ENCODE measurements around the gene DHRS11. TPM values are rescaled to one million over a fixed set of nuclear protein-coding genes. Genes with fewer than 3 reads are reported as not detected.
A peak's percentile ranks its signal among the peaks of the same experiment; 100 is the strongest.

The DHRS11 gene
- total and polyA plus RNA-seq, 4 donors = 6.0 to 50.5 (median 7.4) TPM

DNA sequence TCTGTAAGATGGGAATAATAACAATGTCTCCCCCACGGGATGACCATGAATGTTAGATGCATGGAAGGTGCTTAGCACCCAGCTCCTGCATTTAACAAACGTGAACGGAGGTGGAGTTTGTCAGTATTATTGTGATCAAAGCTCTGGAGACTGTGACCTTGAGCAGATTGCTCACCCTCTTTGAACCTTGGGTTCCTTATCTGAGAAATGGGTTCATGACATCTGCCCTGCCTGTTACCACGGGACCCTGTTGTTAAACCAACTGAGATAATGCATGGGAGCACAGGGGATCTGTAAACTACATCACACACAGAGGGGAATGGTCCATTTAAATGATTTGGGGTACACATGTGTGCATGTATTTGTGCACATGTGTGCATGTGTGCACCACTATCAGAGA, 39.3 kb downstream of the DHRS11 start:
- no peaks in the 10 kb centered on the region for H3K27me3 ChIP-seq (ENCODE audit: control insufficient read depth in 1 of 2, insufficient read depth in 2 of 2, low read length in 1 of 2)
- intact Hi-C loops (cut with DNase I) = loop anchor here in 1 of 2 donors (2.0 kb wide), 1 partner anchor 418 kb away; no protein-coding TSS in a partner anchor

DNA sequence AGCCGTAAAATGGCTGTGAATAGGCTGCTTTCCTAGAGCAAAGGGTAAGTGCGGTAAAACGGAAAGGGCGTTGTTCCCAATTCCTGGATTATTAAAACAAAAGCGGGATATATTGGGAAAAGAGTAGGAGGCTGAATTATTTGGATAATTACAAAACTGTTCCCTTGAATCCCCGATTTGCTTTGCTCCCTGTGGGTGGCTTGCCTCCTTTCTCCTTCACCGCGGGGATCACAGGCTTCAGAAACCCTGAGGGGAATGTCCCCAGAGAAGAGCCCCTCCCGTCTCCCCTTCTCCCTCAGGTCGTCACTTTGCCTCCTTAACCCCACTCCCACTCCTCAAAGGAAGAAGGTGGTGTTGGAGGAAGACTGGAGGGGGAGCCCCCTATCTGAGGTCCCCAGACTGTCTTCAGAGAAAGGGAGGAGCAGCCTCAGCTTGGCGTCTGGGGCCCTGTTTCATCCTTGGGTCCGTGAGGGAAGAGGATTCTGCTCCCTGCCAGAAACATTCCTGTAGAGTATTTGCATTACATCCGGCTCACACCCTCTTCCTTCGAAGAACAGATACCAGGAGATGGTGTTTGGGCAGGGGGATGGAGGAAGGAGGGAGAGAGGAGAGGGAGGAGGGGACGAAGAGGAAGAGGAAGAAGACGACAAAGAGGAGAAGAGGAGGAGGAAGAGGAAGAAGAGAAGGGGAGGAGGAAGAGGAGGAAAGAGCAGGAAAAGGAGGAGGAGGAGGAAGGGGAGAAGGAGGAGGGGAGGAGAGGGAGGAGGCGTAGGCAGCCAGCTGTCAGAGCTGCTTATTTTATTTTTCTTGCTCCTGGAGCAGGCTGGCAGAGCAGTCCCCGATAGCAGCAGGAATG, 41.5 kb downstream of the DHRS11 start:
- Histone ChIP-seq H3K9me3 (ENCODE audit: control insufficient read depth, low read length) (no peaks in the 10 kb centered on the region), H3K4me3 (ENCODE audit: low read length in 2 of 2) (no peak overlapping the region), H3K27ac (ENCODE audit: low read depth in 1 of 2, low read length in 2 of 2) (no peak overlapping the region), H3K4me1 (ENCODE audit: control insufficient read depth in 1 of 2, insufficient read depth in 2 of 2, low read length in 2 of 2) (no peaks in the 10 kb centered on the region), H3K27me3 (ENCODE audit: control insufficient read depth in 1 of 2, insufficient read depth in 2 of 2, low read length in 1 of 2) (no peaks in the 10 kb centered on the region), H3K36me3 (ENCODE audit: control insufficient read depth in 1 of 2, insufficient read depth in 2 of 2, low read length in 1 of 2) (no peaks in the 10 kb centered on the region)
- DNase-seq = no peak
- no peak for ATAC-seq (ENCODE audit: low FRiP score)
- WGBS, 2 donors = 14 to 20% methylated on average over 17 to 18 of the region's 18 CpGs
- intact Hi-C loops (cut with DNase I) = no loop called here

More for the DNA sequence above, 39.3 kb downstream of the DHRS11 start:
- Histone ChIP-seq H3K27ac (ENCODE audit: low read depth in 1 of 2, low read length in 2 of 2) (no peak overlapping the region), H3K9me3 (ENCODE audit: control insufficient read depth, low read length) (no peaks in the 10 kb centered on the region), H3K4me1 (ENCODE audit: control insufficient read depth in 1 of 2, insufficient read depth in 2 of 2, low read length in 2 of 2) (no peaks in the 10 kb centered on the region), H3K36me3 (ENCODE audit: control insufficient read depth in 1 of 2, insufficient read depth in 2 of 2, low read length in 1 of 2) (no peaks in the 10 kb centered on the region), H3K4me3 (ENCODE audit: low read length in 2 of 2) (no peak overlapping the region)
- no peak for DNase-seq
- WGBS, 2 donors = 68 to 74% methylated on average over 4 of the region's 4 CpGs
- no peak for ATAC-seq (ENCODE audit: low FRiP score)

DNA sequence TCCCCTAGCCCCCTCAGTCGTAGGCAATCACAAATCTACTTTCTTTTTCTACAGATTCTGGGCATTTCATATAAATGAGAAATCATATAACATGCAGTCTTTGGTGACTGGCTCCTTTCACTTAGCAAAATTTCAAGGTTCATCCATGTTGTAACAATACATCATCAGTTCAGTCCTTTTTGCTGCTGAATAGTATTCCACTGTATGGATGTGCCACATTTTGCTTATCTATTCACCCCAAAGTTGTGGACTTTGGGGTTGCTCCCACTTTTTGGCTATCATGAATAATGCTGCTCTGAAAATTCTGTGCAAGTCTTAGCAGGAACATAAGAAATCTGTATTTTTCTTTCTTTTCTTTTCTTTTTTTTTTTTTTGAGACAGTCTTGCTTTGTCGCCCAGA, 48.7 kb downstream of the DHRS11 start:
- WGBS, 2 donors = 83 to 87% methylated on average over 2 of the region's 2 CpGs
- DNase-seq = no peak
- no peaks in the 10 kb centered on the region for H3K36me3 ChIP-seq (ENCODE audit: control insufficient read depth in 1 of 2, insufficient read depth in 2 of 2, low read length in 1 of 2)
- H3K4me1 ChIP-seq (ENCODE audit: control insufficient read depth in 1 of 2, insufficient read depth in 2 of 2, low read length in 2 of 2) = no peaks in the 10 kb centered on the region
- intact Hi-C loops (cut with DNase I) = no loop called here
- H3K27me3 ChIP-seq (ENCODE audit: control insufficient read depth in 1 of 2, insufficient read depth in 2 of 2, low read length in 1 of 2) = no peaks in the 10 kb centered on the region
- no peak overlapping the region for H3K27ac ChIP-seq (ENCODE audit: low read depth in 1 of 2, low read length in 2 of 2)
- no peaks in the 10 kb centered on the region for H3K9me3 ChIP-seq (ENCODE audit: control insufficient read depth, low read length)
- ATAC-seq (ENCODE audit: low FRiP score) = no peak
- H3K4me3 ChIP-seq (ENCODE audit: low read length in 2 of 2) = no peak overlapping the region

DNA sequence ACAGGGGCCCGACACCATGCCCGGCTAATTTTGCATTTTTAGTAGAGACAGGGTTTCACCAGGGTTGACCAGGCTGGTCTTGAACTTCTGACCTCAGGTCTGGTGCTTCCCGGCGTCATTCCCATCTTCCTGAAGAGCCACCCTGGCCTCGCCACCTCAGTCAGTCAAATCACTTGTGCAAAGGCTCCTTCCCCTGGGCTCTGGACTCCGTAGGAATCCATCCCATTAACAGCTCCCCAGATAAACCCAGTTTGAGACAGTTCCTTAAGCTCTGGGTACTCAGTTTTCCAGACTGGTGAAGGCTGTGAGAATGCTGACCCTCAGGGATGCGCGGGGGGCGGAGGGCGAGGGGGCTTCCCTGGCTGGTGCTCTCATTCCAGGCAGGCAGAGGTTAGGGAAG, 49.2 kb downstream of the DHRS11 start:
- Histone ChIP-seq H3K9me3 (ENCODE audit: control insufficient read depth, low read length) (no peaks in the 10 kb centered on the region), H3K27me3 (ENCODE audit: control insufficient read depth in 1 of 2, insufficient read depth in 2 of 2, low read length in 1 of 2) (no peaks in the 10 kb centered on the region), H3K27ac (ENCODE audit: low read depth in 1 of 2, low read length in 2 of 2) (no peak overlapping the region), H3K4me1 (ENCODE audit: control insufficient read depth in 1 of 2, insufficient read depth in 2 of 2, low read length in 2 of 2) (no peaks in the 10 kb centered on the region), H3K36me3 (ENCODE audit: control insufficient read depth in 1 of 2, insufficient read depth in 2 of 2, low read length in 1 of 2) (no peaks in the 10 kb centered on the region), H3K4me3 (ENCODE audit: low read length in 2 of 2) (no peak overlapping the region)
- ATAC-seq (ENCODE audit: low FRiP score) (no peak), DNase-seq (no peak)
- intact Hi-C loops (cut with DNase I) = no loop called here
- WGBS, 2 donors = 43 to 49% methylated on average over 10 of the region's 10 CpGs

DNA sequence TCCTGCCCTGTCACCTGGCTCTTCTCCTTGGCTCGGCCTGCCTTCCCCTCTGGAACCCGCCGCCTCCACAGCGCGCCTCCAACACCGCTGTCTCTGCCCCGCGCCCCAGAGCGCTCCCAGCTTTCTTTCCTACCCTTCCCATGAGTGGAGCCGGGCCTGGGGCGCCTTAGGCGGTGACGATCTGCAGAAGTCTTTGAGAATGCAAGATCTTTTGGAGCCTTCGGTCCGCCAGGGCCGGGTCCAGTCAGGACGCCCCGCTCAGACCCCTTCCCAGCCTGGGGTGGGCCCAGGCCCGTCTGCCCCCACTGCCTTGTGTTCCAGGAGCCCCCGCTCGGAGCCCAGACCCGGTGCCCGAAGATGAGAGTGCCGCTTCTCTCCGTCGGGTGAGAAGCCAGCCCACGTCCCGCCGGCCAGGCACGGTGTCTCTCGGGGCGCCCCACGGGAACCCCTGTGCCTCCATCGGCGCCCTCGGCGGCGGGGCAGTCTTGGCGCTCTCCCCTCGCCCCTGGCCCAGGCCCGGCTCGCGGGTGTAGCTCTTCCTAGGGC, 49.7 kb downstream of the DHRS11 start:
- no peaks in the 10 kb centered on the region for H3K27me3 ChIP-seq (ENCODE audit: control insufficient read depth in 1 of 2, insufficient read depth in 2 of 2, low read length in 1 of 2)
- 2% methylated on average over 43 of the region's 43 CpGs for WGBS, 2 donors
- no peak for ATAC-seq (ENCODE audit: low FRiP score)

DNA sequence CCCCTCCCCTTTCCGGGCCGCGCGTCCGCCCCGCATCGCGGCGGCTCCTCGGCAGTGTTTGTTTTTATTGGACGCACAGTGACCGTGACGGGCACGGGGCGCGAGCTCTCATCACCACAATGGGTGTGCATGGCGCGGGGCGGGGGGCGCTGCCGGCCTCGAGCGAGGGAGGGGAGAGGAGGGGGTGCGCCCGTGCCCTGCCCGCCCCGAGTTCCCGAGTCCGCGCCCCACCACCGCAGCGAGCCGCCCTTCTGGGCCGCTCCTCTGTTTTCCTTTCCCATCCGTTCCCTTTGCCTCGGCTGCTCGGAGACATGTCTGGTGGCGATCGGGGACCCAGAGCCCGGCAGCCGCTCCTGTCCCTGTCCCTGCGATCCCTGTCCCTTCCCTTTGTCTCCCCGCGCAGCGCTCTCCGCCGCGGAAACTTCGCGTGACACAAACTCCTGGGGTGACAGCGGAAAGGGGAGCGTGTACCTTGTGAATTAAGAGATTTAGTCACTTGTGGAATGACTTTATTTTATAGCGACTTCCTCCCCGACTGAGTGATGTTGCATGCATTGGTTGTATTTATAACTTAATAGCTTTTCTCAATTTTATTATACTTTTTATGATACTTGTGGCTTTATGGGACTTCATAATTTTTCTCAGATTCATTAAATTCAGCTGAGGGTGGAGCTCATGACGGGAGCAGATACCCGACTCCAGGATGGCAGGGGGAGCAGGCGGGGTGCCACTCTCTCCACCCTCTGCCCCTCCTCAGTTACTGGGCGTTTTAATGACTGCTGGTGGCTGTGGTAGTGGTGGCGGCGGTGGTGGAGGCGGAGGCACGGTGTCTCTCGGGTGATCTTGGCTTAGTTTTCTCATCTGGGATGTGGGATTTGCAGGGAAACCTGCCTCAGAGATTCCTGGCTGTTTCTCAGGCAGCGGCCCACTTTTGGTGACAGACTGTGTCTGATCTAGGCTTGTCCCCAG, 50.5 kb downstream of the DHRS11 start:
- Histone ChIP-seq H3K9me3 (ENCODE audit: control insufficient read depth, low read length) (no peaks in the 10 kb centered on the region), H3K4me1 (ENCODE audit: control insufficient read depth in 1 of 2, insufficient read depth in 2 of 2, low read length in 2 of 2) (no peaks in the 10 kb centered on the region), H3K4me3 (ENCODE audit: low read length in 2 of 2) (peak overlapping the region in 1 of 2 donors; percentile 3), H3K27me3 (ENCODE audit: control insufficient read depth in 1 of 2, insufficient read depth in 2 of 2, low read length in 1 of 2) (no peaks in the 10 kb centered on the region), H3K27ac (ENCODE audit: low read depth in 1 of 2, low read length in 2 of 2) (no peak overlapping the region), H3K36me3 (ENCODE audit: control insufficient read depth in 1 of 2, insufficient read depth in 2 of 2, low read length in 1 of 2) (no peaks in the 10 kb centered on the region)
- peak in 1 of 2 donors; percentile 76 for DNase-seq
- no peak for ATAC-seq (ENCODE audit: low FRiP score)
- intact Hi-C loops (cut with DNase I) = no loop called here
- 3% methylated on average over 50 to 64 of the region's 64 CpGs for WGBS, 2 donors

More for the DNA sequence above, 49.7 kb downstream of the DHRS11 start:
- no peaks in the 10 kb centered on the region for H3K36me3 ChIP-seq (ENCODE audit: control insufficient read depth in 1 of 2, insufficient read depth in 2 of 2, low read length in 1 of 2)
- intact Hi-C loops (cut with DNase I) = no loop called here
- DNase-seq = no peak
- H3K4me3 ChIP-seq (ENCODE audit: low read length in 2 of 2) = peak overlapping the region in 1 of 2 donors; percentile 3
- H3K4me1 ChIP-seq (ENCODE audit: control insufficient read depth in 1 of 2, insufficient read depth in 2 of 2, low read length in 2 of 2) = no peaks in the 10 kb centered on the region
- H3K27ac ChIP-seq (ENCODE audit: low read depth in 1 of 2, low read length in 2 of 2) = no peak overlapping the region
- no peaks in the 10 kb centered on the region for H3K9me3 ChIP-seq (ENCODE audit: control insufficient read depth, low read length)

DNA sequence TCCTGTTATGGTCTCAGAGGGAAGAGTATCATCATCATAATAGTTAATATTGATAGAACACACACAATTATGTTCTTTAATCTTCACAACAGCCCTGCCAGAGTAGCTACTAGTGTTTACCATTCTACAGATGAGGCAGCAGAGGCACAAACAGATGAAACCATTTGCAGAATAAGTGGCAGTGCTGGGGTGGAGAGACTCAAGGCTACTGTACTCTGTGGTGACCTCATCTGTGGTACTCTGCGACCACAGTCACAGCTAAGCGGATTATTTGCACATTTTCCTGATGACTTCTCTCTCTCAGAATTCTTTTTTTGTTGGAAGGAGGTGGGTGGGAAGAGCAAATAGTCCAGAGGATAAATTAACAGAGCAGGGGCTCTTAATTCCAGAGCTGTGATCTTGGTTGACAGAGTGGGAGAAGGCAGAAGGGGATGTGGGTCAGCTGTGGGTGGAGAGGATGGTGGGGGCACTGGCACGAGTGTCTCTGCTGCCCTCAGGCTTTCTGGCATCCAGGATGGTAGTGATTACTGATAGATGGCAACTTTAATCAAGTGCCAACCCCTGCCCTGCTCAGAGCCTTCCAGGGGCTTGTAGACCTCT, 51.5 kb downstream of the DHRS11 start:
- no peaks in the 10 kb centered on the region for H3K27me3 ChIP-seq (ENCODE audit: control insufficient read depth in 1 of 2, insufficient read depth in 2 of 2, low read length in 1 of 2)
- H3K36me3 ChIP-seq (ENCODE audit: control insufficient read depth in 1 of 2, insufficient read depth in 2 of 2, low read length in 1 of 2) = no peaks in the 10 kb centered on the region
- no peaks in the 10 kb centered on the region for H3K4me1 ChIP-seq (ENCODE audit: control insufficient read depth in 1 of 2, insufficient read depth in 2 of 2, low read length in 2 of 2)
- ATAC-seq (ENCODE audit: low FRiP score) (no peak), DNase-seq (no peak)
- no peak overlapping the region for H3K4me3 ChIP-seq (ENCODE audit: low read length in 2 of 2)
- H3K9me3 ChIP-seq (ENCODE audit: control insufficient read depth, low read length) = no peaks in the 10 kb centered on the region
- intact Hi-C loops (cut with DNase I) = no loop called here
- WGBS, 2 donors = 60 to 64% methylated on average over 3 of the region's 3 CpGs
- H3K27ac ChIP-seq (ENCODE audit: low read depth in 1 of 2, low read length in 2 of 2) = no peak overlapping the region

DNA sequence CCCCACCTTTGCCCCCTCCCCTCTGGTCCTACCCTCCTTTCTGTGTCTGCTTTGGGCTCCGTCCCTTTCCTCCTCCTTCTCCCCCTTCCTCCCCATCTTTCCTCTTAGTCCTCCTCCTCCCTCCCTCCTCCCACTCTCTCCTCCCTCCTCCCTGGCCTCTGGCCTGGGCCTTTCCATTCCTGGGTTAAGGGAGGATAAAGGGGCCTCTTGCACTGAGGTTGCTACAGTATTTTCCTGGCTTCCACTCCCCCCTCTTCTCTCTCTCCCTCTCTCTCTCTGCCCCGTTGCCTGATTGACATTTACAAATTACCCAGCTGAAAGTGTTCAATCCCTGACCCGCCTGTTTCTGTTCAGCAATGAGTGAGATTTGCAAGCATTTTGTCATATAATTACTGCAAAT, 53.7 kb downstream of the DHRS11 start:
- Histone ChIP-seq H3K4me3 (ENCODE audit: low read length in 2 of 2) (no peak overlapping the region), H3K27ac (ENCODE audit: low read depth in 1 of 2, low read length in 2 of 2) (no peak overlapping the region), H3K36me3 (ENCODE audit: control insufficient read depth in 1 of 2, insufficient read depth in 2 of 2, low read length in 1 of 2) (no peaks in the 10 kb centered on the region), H3K9me3 (ENCODE audit: control insufficient read depth, low read length) (no peaks in the 10 kb centered on the region), H3K27me3 (ENCODE audit: control insufficient read depth in 1 of 2, insufficient read depth in 2 of 2, low read length in 1 of 2) (no peaks in the 10 kb centered on the region), H3K4me1 (ENCODE audit: control insufficient read depth in 1 of 2, insufficient read depth in 2 of 2, low read length in 2 of 2) (no peaks in the 10 kb centered on the region)
- WGBS, 2 donors = 28 to 30% methylated on average over 3 of the region's 3 CpGs
- DNase-seq (no peak), ATAC-seq (ENCODE audit: low FRiP score) (no peak)
- intact Hi-C loops (cut with DNase I) = no loop called here

All from aorta (tissue), 5 donors.